Measurements from ENCODE around the gene MST1. TPM values are rescaled to one million over a fixed set of nuclear protein-coding genes. Genes with fewer than 3 reads are reported as not detected.

MST1 gene
- total RNA-seq, 1 experiment from 2014 or later: 15.4 TPM

GRCh38 chr3:49724586-49724985 is 35.3 kb upstream of the MST1 start:
- Histone ChIP-seq H3K27me3 (replicated peaks; ENCODE audit: control insufficient read depth, insufficient read depth, low read length) (no peaks in the 10 kb centered on the region), H3K4me1 (peaks cover 9% of the 10 kb centered on the region), H3K4me3 (ENCODE audit: low read depth, low read length) (peak overlapping the region; percentile 99), H3K9me3 (no peaks in the 10 kb centered on the region), H3K36me3 (ENCODE audit: control insufficient read depth, insufficient read depth, low read length) (peaks cover 4% of the 10 kb centered on the region)
- ChIA-PET CTCF (interaction anchor here (0.6 to 1.0 kb wide), 2 partner anchors 9 to 23 kb away, joined by 3 to 8 read pairs; no protein-coding TSS in a partner anchor), POLR2A (interaction anchor here (0.7 to 1.0 kb wide), 2 partner anchors 57 to 62 kb away, joined by 3 read pairs; partner anchors contain the start of gene IP6K1)
- peak in 1 of 2 experiments; percentile 34 for DNase-seq
- peak overlapping the region; percentile 92 for H3K27ac Mint-ChIP-seq (ENCODE audit: unreplicated experiment)
- TSS peak; percentile 81 for BruUV-seq (replicated peaks)
- intact Hi-C loops (cut with micrococcal nuclease; ENCODE audit: unreplicated experiment): loop anchor here (5.0 kb wide), 1 partner anchor 63 kb away; the partner anchor contains the start of gene IP6K1
- H3K4me3 Mint-ChIP-seq (ENCODE audit: unreplicated experiment): peak overlapping the region; percentile 79
- H3K9me3 Mint-ChIP-seq (ENCODE audit: unreplicated experiment): no peaks in the 10 kb centered on the region
- H3K4me1 Mint-ChIP-seq (ENCODE audit: low read depth, unreplicated experiment): peaks cover 7% of the 10 kb centered on the region
- peaks cover 74% of the 10 kb centered on the region for H3K36me3 Mint-ChIP-seq (ENCODE audit: insufficient read depth, unreplicated experiment)
- H3K27me3 Mint-ChIP-seq (ENCODE audit: insufficient read depth, unreplicated experiment): no peaks in the 10 kb centered on the region
- TF ChIP-seq CTCF (IDR thresholded peaks at IDR 0.05; ENCODE audit: insufficient read depth in 1 of 2, low read depth in 1 of 2, low read length in 1 of 2, severe bottlenecking in 1 of 2, unreplicated experiment in 1 of 2): no peak

- no peaks in the 10 kb centered on the region for H3K27me3 ChIP-seq (replicated peaks; ENCODE audit: control insufficient read depth, insufficient read depth, low read length)
- no peaks in the 10 kb centered on the region for H3K9me3 ChIP-seq
- H3K4me1 ChIP-seq: peaks cover 9% of the 10 kb centered on the region
- peak within 1 kb of the TSS; percentile 99 for H3K4me3 ChIP-seq (ENCODE audit: low read depth, low read length)
- peaks cover 7% of the 10 kb centered on the region for H3K4me1 Mint-ChIP-seq (ENCODE audit: low read depth, unreplicated experiment)
- no peaks in the 10 kb centered on the region for H3K27me3 Mint-ChIP-seq (ENCODE audit: insufficient read depth, unreplicated experiment)
- CTCF ChIA-PET: interaction anchor here (0.6 to 1.8 kb wide), 5 partner anchors 10 to 184 kb away, joined by 3 to 8 read pairs (median 4); partner anchors contain the start of gene INKA1
- H3K27ac Mint-ChIP-seq (ENCODE audit: unreplicated experiment): peak within 1 kb of the TSS; percentile 92
- peak; percentile 94 to 97 for DNase-seq
- H3K9me3 Mint-ChIP-seq (ENCODE audit: unreplicated experiment): no peaks in the 10 kb centered on the region
- no peak for TF ChIP-seq CTCF (IDR thresholded peaks at IDR 0.05; ENCODE audit: insufficient read depth in 1 of 2, low read depth in 1 of 2, low read length in 1 of 2, severe bottlenecking in 1 of 2, unreplicated experiment in 1 of 2)
- peaks cover 4% of the 10 kb centered on the region for H3K36me3 ChIP-seq (ENCODE audit: control insufficient read depth, insufficient read depth, low read length)
- BruUV-seq (replicated peaks): TSS peak; percentile 31
- intact Hi-C loops (cut with micrococcal nuclease; ENCODE audit: unreplicated experiment): loop anchor here (5.0 kb wide), 1 partner anchor 63 kb away; the partner anchor contains the start of gene IP6K1
- peaks cover 76% of the 10 kb centered on the region for H3K36me3 Mint-ChIP-seq (ENCODE audit: insufficient read depth, unreplicated experiment)
- POLR2A ChIA-PET: interaction anchor here (0.6 to 1.0 kb wide), 3 partner anchors 57 to 821 kb away, joined by 3 to 5 read pairs (median 3); partner anchors contain the start of gene IP6K1
- peak within 1 kb of the TSS; percentile 79 for H3K4me3 Mint-ChIP-seq (ENCODE audit: unreplicated experiment)
Measured at GRCh38 chr3:49723628-49724551, 34.6 kb upstream of the MST1 start, which contains the start of gene GMPPB. GMPPB (minus strand) TSS chr3:49723951; CDS start chr3:49723726, 225 bp downstream.

- peak; percentile 67 to 73 for DNase-seq
- intact Hi-C loops (cut with micrococcal nuclease; ENCODE audit: unreplicated experiment): loop anchor here (5.0 kb wide), 1 partner anchor 64 kb away; the partner anchor contains the start of gene IP6K1
- no TSS peak for BruUV-seq (replicated peaks)
- Histone ChIP-seq H3K36me3 (ENCODE audit: control insufficient read depth, insufficient read depth, low read length) (peaks cover 4% of the 10 kb centered on the region), H3K9me3 (no peaks in the 10 kb centered on the region), H3K27me3 (replicated peaks; ENCODE audit: control insufficient read depth, insufficient read depth, low read length) (no peaks in the 10 kb centered on the region), H3K4me3 (ENCODE audit: low read depth, low read length) (peak overlapping the region; percentile 99), H3K4me1 (peaks cover 9% of the 10 kb centered on the region)
- no peaks in the 10 kb centered on the region for H3K9me3 Mint-ChIP-seq (ENCODE audit: unreplicated experiment)
- ChIA-PET CTCF (interaction anchor here (1.2 to 1.8 kb wide), 3 partner anchors 80 to 184 kb away, joined by 3 to 4 read pairs (median 4); partner anchors contain the start of gene INKA1), POLR2A (no interaction called here)
- no peak for TF ChIP-seq CTCF (IDR thresholded peaks at IDR 0.05; ENCODE audit: insufficient read depth in 1 of 2, low read depth in 1 of 2, low read length in 1 of 2, severe bottlenecking in 1 of 2, unreplicated experiment in 1 of 2)
- H3K4me1 Mint-ChIP-seq (ENCODE audit: low read depth, unreplicated experiment): peaks cover 7% of the 10 kb centered on the region
- H3K36me3 Mint-ChIP-seq (ENCODE audit: insufficient read depth, unreplicated experiment): peaks cover 76% of the 10 kb centered on the region
- no peaks in the 10 kb centered on the region for H3K27me3 Mint-ChIP-seq (ENCODE audit: insufficient read depth, unreplicated experiment)
- H3K27ac Mint-ChIP-seq (ENCODE audit: unreplicated experiment): peak overlapping the region; percentile 92
- H3K4me3 Mint-ChIP-seq (ENCODE audit: unreplicated experiment): peak overlapping the region; percentile 79
Measured at GRCh38 chr3:49723296-49723627, 34.0 kb upstream of the MST1 start.

Data from Caco-2 (cell line).